Esophagus squamous epithelium (tissue), 4 donors: ENCODE data around the gene ARRDC2.

Source experiments
- POLR2A ChIP-seq, 4 donors: fragments of 450-650 bp; IDR thresholded peaks; one replicate each; pipeline ENCODE4 v1.6.1; 2017; ENCODE audit warnings: antibody characterized with exemption in 4 of 4, mild to moderate bottlenecking in 4 of 4, moderate library complexity in 3 of 4
- TF ChIP-seq, protein P1 (sequence below), 6 experiments: fragments of 450-650 bp in 4 of 6; fragments of 200-600 bp in 2 of 6; sonication (generic) in 2 of 6; IDR thresholded peaks; one replicate each; pipeline ENCODE4 v1.5.1; 2016 to 2019; ENCODE audit warnings: antibody characterized with exemption in 6 of 6, mild to moderate bottlenecking in 4 of 6, moderate library complexity in 4 of 6

- TF ChIP-seq, protein P1, sequence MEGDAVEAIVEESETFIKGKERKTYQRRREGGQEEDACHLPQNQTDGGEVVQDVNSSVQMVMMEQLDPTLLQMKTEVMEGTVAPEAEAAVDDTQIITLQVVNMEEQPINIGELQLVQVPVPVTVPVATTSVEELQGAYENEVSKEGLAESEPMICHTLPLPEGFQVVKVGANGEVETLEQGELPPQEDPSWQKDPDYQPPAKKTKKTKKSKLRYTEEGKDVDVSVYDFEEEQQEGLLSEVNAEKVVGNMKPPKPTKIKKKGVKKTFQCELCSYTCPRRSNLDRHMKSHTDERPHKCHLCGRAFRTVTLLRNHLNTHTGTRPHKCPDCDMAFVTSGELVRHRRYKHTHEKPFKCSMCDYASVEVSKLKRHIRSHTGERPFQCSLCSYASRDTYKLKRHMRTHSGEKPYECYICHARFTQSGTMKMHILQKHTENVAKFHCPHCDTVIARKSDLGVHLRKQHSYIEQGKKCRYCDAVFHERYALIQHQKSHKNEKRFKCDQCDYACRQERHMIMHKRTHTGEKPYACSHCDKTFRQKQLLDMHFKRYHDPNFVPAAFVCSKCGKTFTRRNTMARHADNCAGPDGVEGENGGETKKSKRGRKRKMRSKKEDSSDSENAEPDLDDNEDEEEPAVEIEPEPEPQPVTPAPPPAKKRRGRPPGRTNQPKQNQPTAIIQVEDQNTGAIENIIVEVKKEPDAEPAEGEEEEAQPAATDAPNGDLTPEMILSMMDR (IDR thresholded peaks at IDR 0.05) = no peak
- no peak for TF ChIP-seq POLR2A (IDR thresholded peaks at IDR 0.05)
Observed at GRCh38 chr19:18008814-18009213, 844 bp downstream of the ARRDC2 start.
